NCI-H2029 (cell line): ENCODE results near the gene OR12D3.
"Not testable (repeated sequence)": the region's sequence is repeated elsewhere in the genome, so short reads cannot be mapped to it uniquely, and the experiment has no call there.

Source experiments
- DNase-seq: peaks from one replicate; lab custom pipeline; 2025; lab: John Stamatoyannopoulos, UW

OR12D3 gene

GRCh38 chr6:29375191-29375590 is at the start of gene OR12D3:
Gene OR12D3, minus strand, starts transcription at chr6:29375291. Its CDS starts 4 bp downstream, at chr6:29375287.
- no peak for DNase-seq

DNA sequence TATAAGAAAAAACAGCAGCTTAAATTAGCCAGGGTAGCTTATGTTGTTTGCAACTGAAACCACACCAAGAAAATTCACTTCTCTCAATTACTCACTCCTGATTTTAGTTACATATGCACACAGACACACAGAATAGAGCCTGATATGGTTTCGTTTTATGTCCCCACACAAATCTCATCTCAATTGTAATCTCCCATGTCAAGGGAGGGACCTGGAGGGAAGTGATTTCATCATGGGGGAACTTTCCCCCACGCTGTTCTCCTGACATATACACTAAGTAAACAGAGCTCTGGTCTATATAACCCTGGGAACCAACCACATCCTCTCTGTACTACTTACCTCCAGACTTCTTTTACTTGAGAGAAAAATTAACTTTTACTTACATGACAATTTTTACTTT is 49.5 kb upstream of the OR12D3 start:
- DNase-seq = no peak

- no peak for DNase-seq
These were observed 49.1 kb upstream of the OR12D3 start for GRCh38 chr6:29424168-29424567.

GRCh38 chr6:29419516-29419915 is 44.4 kb upstream of the OR12D3 start:
- DNase-seq = no peak

- no peak for DNase-seq
These were observed 39.5 kb upstream of the OR12D3 start, which contains the start of gene OR12D1 for GRCh38 chr6:29414588-29414987. Gene OR12D1, plus strand, starts transcription at chr6:29414928.

GRCh38 chr6:29403801-29404200 is 28.7 kb upstream of the OR12D3 start:
- DNase-seq = no peak

- no peak for DNase-seq
These were observed 24.4 kb upstream of the OR12D3 start for GRCh38 chr6:29399525-29399924.

DNA sequence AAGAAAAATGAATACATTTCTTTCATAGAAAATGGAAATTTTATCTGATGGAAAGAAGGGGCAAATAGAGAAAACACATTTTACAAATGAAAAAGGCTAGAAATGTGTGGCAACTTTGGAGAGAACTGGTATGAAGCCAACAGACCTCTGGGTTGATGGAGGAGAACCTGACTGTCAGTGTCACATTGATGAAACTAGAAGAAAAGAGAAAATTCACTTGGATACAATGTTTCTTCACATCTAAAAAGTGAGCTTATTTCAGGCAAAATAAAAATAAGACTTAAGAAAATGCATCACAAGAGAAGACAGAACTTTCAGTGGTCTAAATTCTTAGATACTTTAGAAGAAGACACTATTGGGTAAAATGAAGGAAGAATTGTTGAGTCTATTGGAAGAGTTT is 20.2 kb upstream of the OR12D3 start, which contains the start of gene OR12D2:
TSS of gene OR12D2 (plus strand) at position 301 of the 400 bp plus-strand sequence. CDS start 1,069 bp downstream, outside the sequence.
- DNase-seq = no peak

DNA sequence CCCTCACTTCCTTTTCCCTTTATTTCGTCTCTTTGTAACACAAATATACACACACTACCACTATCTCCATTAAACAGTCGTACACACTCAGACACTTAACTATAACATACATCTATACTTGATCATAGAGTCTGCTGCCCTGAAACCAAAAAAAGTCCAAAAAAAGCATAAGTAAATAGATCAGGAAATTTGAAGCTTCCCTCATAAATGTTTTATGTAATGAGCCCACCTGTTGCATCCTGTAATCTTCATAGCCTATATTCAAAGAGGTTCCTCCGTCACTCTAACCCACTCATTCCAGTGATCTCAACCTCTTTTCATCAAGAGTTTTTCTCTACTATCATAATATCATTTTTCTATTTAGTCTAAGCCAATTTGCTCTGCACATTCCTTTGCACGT is 13.4 kb upstream of the OR12D3 start:
- no peak for DNase-seq

DNA sequence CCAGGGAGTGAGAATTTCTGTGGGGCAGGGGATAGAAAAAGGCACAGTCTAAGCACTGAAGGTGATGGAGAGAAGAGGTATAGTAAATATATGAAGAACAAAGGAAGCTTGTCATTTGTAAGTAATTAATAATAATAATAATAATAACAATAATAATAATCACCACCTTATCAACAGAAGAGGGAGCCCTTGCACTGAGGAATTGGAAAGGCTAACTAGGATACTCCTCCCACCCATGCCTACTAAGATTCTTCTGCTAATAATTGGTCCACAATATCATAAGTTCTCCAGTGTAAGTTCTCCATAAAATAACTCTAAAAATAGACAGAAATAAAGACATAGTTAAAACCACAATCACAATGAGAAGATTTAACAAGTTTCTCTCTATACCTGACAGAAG is 912 bp upstream of the OR12D3 start:
- DNase-seq = no peak

DNA sequence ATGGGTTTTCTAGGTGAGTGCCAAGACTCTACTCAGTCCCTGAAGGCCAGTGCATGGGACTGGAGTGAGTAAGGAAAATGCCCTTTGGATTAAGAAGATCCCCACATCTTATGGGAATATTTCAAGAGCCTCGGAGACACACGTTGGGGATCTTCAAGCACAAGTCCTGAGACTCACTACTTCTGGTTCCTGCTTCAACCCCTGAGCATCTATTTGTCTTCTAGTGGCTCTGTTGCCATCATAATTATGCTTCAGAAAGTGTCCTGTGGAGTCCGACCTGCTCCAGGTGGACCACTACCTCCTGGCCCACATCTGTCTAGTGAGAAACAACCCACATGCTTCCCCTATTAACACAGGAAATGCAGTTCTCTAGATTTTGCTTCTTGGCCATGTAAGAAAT is 6.3 kb downstream of the OR12D3 start, which contains the start of gene OR5V1:
TSS of gene OR5V1 (minus strand) at position 101 of the 400 bp plus-strand sequence. CDS start 12,670 bp downstream, outside the sequence.
- no peak for DNase-seq

DNA sequence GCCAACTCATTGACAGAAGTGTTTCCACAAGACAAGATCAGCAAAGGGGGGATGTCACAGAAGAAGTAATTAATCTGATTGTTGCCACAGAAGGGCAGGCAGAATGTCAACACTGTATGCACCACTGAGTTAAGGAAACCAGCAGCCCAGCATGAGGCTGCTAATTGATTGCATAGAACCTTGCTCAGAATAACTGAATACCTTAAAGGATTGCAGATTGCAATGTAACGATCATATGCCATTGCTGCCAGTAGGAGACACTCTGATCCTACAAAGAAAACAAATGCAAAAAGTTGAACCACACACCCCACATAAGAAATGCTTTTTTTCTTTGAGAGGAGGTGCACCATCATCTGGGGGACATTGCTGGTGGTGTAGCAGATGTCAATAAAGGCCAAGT is 19.5 kb downstream of the OR12D3 start:
- DNase-seq = no peak

DNA sequence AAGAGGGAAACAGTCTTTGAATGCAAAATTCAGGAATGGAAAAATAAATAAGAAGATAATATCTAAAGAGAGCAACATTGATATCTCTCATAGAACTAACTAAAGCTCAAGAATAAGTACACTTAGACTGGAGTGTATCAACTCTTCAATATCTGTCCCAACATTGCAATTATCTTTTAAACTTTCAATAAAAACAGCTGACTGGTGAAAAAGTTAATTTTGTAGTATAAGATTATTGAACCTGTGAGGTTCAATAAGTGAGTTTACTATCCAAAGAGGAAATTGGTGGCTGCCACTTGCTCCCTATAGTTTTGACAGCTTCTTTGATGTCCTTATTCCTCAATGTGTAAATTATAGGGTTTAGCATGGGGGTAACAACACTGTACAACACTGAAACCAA is 20.1 kb downstream of the OR12D3 start:
- DNase-seq = no peak

DNA sequence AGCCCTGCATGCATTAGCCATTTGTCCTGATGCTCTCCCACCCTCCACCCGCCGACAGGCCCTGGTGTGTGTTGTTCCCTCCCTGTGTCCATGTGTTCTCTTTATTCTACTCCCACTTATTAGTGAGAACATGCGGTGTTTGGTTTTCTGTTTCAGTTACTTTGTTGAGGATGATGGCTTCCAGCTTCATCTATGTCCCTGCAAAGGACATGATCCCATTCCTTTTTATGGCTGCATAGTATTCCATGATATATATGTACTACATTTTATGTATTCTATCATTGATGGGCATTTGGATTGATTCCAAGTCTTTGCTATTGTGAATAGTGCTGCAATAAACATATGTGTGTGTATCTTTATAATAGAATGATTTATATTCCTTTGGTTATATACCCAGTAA is 25.7 kb downstream of the OR12D3 start:
- not testable (repeated sequence) for DNase-seq

GRCh38 chr6:29345380-29345779 is 29.7 kb downstream of the OR12D3 start:
- no peak for DNase-seq

DNA sequence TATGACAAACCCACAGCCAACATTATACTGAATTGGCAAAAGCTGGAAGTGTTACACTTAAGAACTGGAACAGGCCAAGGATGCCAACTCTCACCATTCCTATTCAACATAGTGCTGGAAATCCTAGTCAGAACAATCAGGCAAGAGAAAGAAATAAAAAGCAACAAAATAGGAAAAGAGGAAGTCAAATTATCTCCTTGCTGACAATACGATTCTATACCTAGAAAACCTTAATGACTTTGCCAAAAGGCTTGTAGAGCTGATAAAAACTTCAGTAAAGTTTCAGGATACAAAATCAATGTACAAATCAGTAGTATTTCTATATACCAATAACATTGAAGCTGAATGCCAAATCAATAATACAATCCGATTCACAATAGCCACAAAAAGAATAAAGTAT is 38.8 kb downstream of the OR12D3 start:
- DNase-seq = no peak

DNA sequence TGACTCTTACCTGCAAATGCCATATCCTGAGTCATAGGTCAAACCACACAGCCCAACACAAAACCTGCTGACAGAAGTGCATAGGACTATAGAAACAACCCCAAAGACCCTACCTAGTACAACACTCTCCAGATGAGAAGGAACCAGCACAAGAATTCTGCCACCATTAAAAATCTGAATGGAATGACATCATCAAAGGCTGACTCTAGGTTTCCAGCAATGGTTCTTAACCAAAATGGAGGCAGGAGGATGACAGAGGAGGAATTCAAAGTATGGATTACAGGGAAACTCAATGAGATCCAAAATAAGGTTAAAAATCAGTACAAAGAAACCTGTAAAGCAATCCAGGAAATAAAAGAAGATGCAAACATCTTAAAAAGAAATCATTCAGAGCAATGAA is 42.4 kb downstream of the OR12D3 start:
- no peak for DNase-seq

DNA sequence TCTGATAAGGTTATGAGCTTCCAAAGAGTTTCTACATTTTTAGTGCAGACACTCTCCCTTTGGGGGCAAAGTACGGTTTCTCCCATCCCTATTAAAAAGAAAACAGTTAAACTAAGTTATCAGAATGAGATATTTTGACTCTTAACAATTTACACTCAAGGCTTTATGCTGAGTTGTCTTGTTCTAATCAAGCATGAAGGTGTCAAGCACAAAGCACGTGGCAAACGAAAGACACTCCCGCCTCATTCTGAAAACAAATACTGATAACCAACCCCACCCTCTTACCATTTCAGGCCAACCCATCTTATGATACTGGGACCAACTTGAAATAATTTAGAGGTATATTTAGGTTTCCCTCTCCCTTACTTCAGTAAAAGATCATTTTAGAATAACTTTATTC is 49.3 kb downstream of the OR12D3 start:
- DNase-seq = no peak
